Peyer's patch (tissue), 4 donors: Measurements from ENCODE around the gene SPAG16.

Experiments
- CTCF ChIP-seq, 6 experiments: fragments of 450-650 bp in 4 of 6; fragments of 200-600 bp in 2 of 6; sonication (generic) in 1 of 6; IDR thresholded peaks; one replicate each; pipeline ENCODE4 v1.5.1; 2017 to 2019; ENCODE audit warnings: antibody characterized with exemption in 6 of 6, mild to moderate bottlenecking in 3 of 6, moderate library complexity in 1 of 6
- POLR2A ChIP-seq, 2 donors: fragments of 450-650 bp; IDR thresholded peaks; one replicate each; pipeline ENCODE4 v1.5.1; 2017; ENCODE audit warnings: antibody characterized with exemption in 2 of 2, mild to moderate bottlenecking in 2 of 2, moderate library complexity in 2 of 2

- TF ChIP-seq CTCF (IDR thresholded peaks at IDR 0.05) (no peak), POLR2A (IDR thresholded peaks at IDR 0.05) (no peak)
Observed at GRCh38 chr2:213862407-213863076, 578.3 kb downstream of the SPAG16 start.
